ENCODE results near the gene NTM. TPM values are rescaled to one million over a fixed set of nuclear protein-coding genes. Genes with fewer than 3 reads are reported as not detected.
A peak's percentile ranks its signal among the peaks of the same experiment; 100 is the strongest.

The NTM gene
- polyA plus RNA-seq, 1 donor (not counting 4 experiments of a cell fraction or from before 2014, with no cell fraction given) = 47.9 TPM

DNA sequence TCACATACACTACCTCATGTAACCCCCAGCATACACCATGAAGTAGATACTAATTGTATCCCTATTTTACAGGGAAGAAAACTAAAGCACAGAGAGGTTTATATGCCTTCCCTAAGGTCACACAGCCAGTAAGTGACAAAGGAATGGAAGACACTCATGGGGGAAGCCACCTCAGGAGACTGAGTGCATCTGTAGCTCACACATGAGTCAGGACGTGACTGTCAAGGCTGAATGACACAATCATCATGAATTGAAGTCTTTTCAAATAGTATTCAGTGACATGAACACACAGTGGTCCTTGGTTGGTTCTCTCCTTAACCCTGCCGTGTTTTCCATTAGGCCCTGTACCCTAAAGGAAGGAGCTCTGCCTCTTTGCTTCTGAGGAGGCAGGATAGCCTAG, 463.0 kb downstream of the NTM start:
- TF ChIP-seq EZH2 (IDR thresholded peaks at IDR 0.05; ENCODE audit: low read length) = no peak
- TF ChIP-seq, protein P1, sequence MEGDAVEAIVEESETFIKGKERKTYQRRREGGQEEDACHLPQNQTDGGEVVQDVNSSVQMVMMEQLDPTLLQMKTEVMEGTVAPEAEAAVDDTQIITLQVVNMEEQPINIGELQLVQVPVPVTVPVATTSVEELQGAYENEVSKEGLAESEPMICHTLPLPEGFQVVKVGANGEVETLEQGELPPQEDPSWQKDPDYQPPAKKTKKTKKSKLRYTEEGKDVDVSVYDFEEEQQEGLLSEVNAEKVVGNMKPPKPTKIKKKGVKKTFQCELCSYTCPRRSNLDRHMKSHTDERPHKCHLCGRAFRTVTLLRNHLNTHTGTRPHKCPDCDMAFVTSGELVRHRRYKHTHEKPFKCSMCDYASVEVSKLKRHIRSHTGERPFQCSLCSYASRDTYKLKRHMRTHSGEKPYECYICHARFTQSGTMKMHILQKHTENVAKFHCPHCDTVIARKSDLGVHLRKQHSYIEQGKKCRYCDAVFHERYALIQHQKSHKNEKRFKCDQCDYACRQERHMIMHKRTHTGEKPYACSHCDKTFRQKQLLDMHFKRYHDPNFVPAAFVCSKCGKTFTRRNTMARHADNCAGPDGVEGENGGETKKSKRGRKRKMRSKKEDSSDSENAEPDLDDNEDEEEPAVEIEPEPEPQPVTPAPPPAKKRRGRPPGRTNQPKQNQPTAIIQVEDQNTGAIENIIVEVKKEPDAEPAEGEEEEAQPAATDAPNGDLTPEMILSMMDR (optimal IDR thresholded peaks at IDR 0.05 in 1 of 3, IDR thresholded peaks at IDR 0.05 in 1 of 3, conservative IDR thresholded peaks at IDR 0.05 in 1 of 3; ENCODE audit: extremely low read depth in 1 of 3, insufficient read depth in 2 of 3, low read length in 3 of 3) = no peak
- Histone ChIP-seq H3K9me3 (ENCODE audit: control insufficient read depth, low read depth, low read length) (no peaks in the 10 kb centered on the region), H3K4me3 (ENCODE audit: control insufficient read depth in 2 of 3, extremely low read depth in 1 of 3, insufficient read depth in 2 of 3, low read depth in 1 of 3, low read length in 3 of 3) (no peak overlapping the region), H3K9me1 (ENCODE audit: control insufficient read depth, extremely low read depth, insufficient read depth, low read length) (no peaks in the 10 kb centered on the region), H3K9ac (ENCODE audit: control insufficient read depth, extremely low read depth, insufficient read depth, low read length) (no peak overlapping the region), H3K36me3 (ENCODE audit: control insufficient read depth in 2 of 2, extremely low read depth in 1 of 2, insufficient read depth in 2 of 2, low read length in 2 of 2) (no peaks in the 10 kb centered on the region), H3K4me2 (ENCODE audit: control insufficient read depth, extremely low read depth, insufficient read depth, low read depth, low read length) (no peak overlapping the region), H3K79me2 (ENCODE audit: control insufficient read depth, insufficient read depth, low read length) (no peaks in the 10 kb centered on the region), H3K27me3 (ENCODE audit: control insufficient read depth, extremely low read depth, insufficient read depth, low read length) (no peaks in the 10 kb centered on the region), H2AFZ (ENCODE audit: control insufficient read depth, low read length) (no peak overlapping the region), H3K27ac (ENCODE audit: control insufficient read depth, insufficient read depth, low read length) (no peak overlapping the region), H3K4me1 (ENCODE audit: control insufficient read depth, extremely low read depth, insufficient read depth, low read length) (peaks cover 2% of the 10 kb centered on the region), H4K20me1 (ENCODE audit: control insufficient read depth, extremely low read depth, insufficient read depth, low read length) (no peaks in the 10 kb centered on the region)
- no peak for FAIRE-seq
- no peak for DNase-seq (ENCODE audit: low read depth, low spot score)
- dilution Hi-C loops (cut with MboI; ENCODE audit: extremely low pct_ligation_motif_present, low sequenced_read_pairs) = no loop called here

DNA sequence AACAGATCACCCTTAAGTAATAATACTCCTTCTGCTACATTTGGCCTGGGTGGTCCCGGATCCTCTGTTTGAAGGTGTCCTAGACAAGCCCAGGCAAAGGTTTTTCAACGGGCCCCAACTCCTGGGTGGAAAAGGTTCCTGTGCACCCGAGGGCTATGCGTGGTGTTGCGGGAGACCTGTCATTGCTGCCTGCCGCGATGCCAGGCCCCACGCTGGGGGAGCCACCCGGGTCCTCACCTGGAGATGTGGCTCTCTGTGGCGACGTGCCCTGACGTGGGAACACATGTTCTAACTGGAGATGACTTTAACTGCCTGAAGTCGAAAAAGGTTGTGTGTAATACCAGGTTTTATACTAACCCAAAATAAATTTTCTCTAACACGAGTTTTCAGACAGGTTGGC, 467.1 kb downstream of the NTM start:
- Histone ChIP-seq H3K9ac (ENCODE audit: control insufficient read depth, extremely low read depth, insufficient read depth, low read length) (no peak overlapping the region), H3K36me3 (ENCODE audit: control insufficient read depth in 2 of 2, extremely low read depth in 1 of 2, insufficient read depth in 2 of 2, low read length in 2 of 2) (no peaks in the 10 kb centered on the region), H3K27ac (ENCODE audit: control insufficient read depth, insufficient read depth, low read length) (no peak overlapping the region), H3K79me2 (ENCODE audit: control insufficient read depth, insufficient read depth, low read length) (no peaks in the 10 kb centered on the region), H3K9me3 (ENCODE audit: control insufficient read depth, low read depth, low read length) (no peaks in the 10 kb centered on the region), H2AFZ (ENCODE audit: control insufficient read depth, low read length) (peak overlapping the region; percentile 38), H3K4me1 (ENCODE audit: control insufficient read depth, extremely low read depth, insufficient read depth, low read length) (peaks cover 2% of the 10 kb centered on the region), H4K20me1 (ENCODE audit: control insufficient read depth, extremely low read depth, insufficient read depth, low read length) (no peaks in the 10 kb centered on the region), H3K27me3 (ENCODE audit: control insufficient read depth, extremely low read depth, insufficient read depth, low read length) (no peaks in the 10 kb centered on the region), H3K9me1 (ENCODE audit: control insufficient read depth, extremely low read depth, insufficient read depth, low read length) (no peaks in the 10 kb centered on the region), H3K4me2 (ENCODE audit: control insufficient read depth, extremely low read depth, insufficient read depth, low read depth, low read length) (no peak overlapping the region), H3K4me3 (ENCODE audit: control insufficient read depth in 2 of 3, extremely low read depth in 1 of 3, insufficient read depth in 2 of 3, low read depth in 1 of 3, low read length in 3 of 3) (no peak overlapping the region)
- dilution Hi-C loops (cut with MboI; ENCODE audit: extremely low pct_ligation_motif_present, low sequenced_read_pairs) = no loop called here
- DNase-seq (ENCODE audit: low read depth, low spot score) = no peak
- TF ChIP-seq EZH2 (IDR thresholded peaks at IDR 0.05; ENCODE audit: low read length) = no peak
- TF ChIP-seq, protein P1 (optimal IDR thresholded peaks at IDR 0.05 in 1 of 3, IDR thresholded peaks at IDR 0.05 in 1 of 3, conservative IDR thresholded peaks at IDR 0.05 in 1 of 3; ENCODE audit: extremely low read depth in 1 of 3, insufficient read depth in 2 of 3, low read length in 3 of 3) = no peak
- FAIRE-seq = no peak
